ENCODE measurements around the gene RPL39.
"Not testable (repeated sequence)": the region's sequence is repeated elsewhere in the genome, so short reads cannot be mapped to it uniquely, and the experiment has no call there.

The RPL39 gene

GRCh38 chrX:119762718-119763117, 28.7 kb downstream of the RPL39 start:
- DNase-seq, result no peak

- DNase-seq, result no peak
Observed at GRCh38 chrX:119760026-119760877, 31.2 kb downstream of the RPL39 start.

DNA sequence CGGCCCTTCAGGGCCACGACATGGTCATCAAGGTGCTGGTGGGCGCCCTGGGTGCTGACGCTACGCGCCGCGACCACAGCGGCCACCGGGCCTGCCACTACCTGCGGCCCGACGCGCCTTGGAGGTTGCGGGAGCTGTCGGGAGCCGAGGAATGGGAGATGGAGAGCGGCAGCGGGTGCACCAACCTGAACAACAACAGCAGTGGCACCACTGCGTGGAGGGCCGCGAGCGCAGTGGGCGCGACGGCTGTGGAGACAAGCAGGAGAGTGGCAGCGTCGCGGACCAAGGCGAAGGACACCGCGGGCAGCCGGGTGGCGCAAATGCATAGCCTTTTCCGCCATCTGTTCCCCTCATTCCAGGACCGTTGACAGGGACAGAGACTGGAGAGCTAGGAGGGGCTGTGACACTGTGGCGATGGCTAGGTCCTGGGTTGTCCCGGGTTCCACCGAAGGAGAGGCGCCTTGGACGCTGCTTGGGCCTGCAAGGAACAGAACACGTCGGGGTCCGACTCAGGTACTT, 32.1 kb downstream of the RPL39 start:
- no peak for DNase-seq

- DNase-seq, result peak; percentile 19
Observed at GRCh38 chrX:119758731-119759247, 32.6 kb downstream of the RPL39 start.

- DNase-seq, result peak; percentile 29
Observed at GRCh38 chrX:119757979-119758730, 33.3 kb downstream of the RPL39 start, which contains the start of gene SOWAHD. Gene SOWAHD, plus strand, starts transcription at chrX:119758588. Its CDS starts 80 bp downstream, at chrX:119758668.

- DNase-seq, result peak; percentile 29
Observed at GRCh38 chrX:119757646-119757978, 33.8 kb downstream of the RPL39 start.

DNA sequence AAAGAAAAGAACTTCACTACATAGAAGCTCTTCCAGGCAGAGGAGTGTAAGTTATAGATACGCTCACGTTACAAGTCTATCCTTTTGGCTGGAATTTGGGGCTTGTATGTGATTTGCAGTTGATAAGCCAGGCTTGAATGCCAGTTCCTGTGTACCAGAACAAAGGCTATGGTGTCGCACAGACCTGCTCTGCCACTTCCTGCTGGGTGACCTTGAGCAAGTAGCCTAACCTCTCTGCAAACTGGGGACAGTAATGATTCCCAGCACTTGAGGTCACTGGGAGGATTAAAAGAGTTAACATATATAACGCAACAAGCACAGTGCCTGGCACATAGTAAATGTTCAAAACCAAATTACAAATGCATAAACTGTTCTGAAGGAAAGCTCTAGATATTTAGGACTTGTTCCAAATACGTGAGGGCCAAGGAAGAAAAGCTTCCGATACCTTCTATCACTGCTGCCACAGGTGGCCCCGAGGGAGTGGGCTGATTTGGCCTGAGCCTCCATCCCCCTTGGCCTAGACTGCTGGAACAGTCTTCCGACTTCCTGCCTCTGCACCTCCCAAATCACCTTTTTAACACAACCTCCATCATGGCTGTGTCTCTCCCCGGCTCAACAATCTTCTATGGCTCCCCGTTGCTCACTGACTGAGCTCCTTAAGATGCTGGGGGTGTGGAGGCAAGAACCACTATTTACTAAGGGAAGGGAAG, 34.3 kb downstream of the RPL39 start:
- DNase-seq, result no peak

- DNase-seq, result peak; percentile 7
Observed at GRCh38 chrX:119755981-119756533, 35.4 kb downstream of the RPL39 start.

DNA sequence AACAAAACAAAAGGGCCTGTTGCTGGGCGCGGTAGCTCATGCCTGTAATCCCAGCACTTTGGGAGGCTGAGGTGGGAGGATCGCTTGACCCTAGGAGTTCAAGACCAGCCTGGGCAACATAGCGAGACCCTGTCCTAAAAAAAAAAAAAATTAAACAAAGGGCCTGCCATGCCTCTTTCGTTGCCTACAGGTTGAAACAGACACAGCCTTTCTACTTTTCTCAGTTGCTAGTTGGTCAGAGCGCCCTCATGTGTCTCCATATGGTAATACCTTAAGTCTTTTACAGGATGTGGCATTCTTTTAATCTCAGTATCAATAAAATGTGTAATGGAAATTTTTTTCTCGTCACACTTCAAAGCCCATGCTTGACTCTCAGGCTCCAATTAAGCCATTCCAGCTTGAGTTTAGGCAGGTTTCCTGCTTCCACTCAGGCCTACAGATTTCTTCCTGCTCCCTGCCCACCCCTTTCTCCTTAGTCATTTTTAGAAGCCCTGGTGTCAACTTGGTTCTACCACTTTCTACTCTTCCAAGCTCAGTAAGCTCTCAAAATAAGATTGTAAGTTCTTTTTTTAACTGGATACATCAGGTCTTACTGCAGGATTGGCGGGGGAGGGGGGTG, 37.7 kb downstream of the RPL39 start:
- peak; percentile 55 for DNase-seq

GRCh38 chrX:119753001-119753400, 38.4 kb downstream of the RPL39 start:
- DNase-seq, result no peak

DNA sequence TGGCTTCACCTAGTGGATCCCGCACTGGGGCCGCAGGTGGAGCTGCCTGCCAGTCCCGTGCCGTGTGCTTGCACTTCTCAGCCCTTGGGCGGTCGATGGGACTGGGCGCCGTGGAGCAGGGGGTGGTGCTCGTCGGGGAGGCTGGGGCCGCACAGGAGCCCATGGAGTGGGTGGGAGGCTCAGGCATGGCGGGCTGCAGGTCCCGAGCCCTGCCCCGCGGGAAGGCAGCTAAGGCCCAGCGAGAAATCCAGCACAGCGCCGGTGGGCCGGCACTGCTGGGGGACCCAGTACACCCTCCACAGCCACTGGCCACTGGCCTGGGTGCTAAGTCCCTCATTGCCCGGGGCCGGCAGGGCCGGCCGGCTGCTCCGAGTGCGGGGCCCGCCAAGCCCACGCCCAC, 40.7 kb downstream of the RPL39 start:
- not testable (repeated sequence) for DNase-seq

GRCh38 chrX:119750131-119750530, 41.3 kb downstream of the RPL39 start:
- DNase-seq, result not testable (repeated sequence)

DNA sequence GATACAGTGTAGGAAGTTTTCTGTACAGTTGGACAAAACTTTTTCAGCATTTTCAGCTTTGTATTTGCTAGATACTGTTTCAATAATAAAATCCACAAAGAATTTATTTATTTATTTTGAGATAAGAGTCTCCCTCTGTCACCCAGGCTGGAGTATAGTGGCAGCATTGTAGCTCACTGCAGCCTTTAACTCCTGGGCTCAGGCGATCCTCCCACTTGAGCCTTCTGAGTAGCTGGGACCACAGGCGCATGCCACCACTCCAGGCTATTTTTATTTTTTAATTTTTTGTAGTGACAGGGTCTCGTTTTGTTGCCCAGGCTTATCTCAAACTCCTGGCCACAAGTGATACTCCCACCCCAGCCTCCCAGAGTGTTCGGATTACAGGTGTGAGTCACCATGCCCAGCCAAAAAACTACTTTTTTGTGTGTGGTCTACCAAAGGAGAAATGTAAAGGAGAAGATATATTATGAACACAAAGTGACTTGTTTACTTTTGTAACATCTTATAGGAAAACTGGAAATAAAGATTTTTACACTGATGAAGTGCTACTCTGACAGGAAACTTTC, 46.1 kb downstream of the RPL39 start:
- DNase-seq, result no peak

GRCh38 chrX:119738742-119739141, 52.7 kb downstream of the RPL39 start:
- no peak for DNase-seq

All from NCI-H510A treated with DMSO at 0.1 percent for 48 hours (cell line).